ENCODE measurements around the gene PDXDC1. TPM values are rescaled to one million over a fixed set of nuclear protein-coding genes. Genes with fewer than 3 reads are reported as not detected.

PDXDC1 gene
- total and polyA plus RNA-seq, 2 donors (not counting 1 experiment from before 2014, with no cell fraction given), result 48.1 to 103 TPM

- POLR2A ChIA-PET, result interaction anchor here (0.6 kb wide), 1 partner anchor 40 kb away, joined by 3 read pairs; no protein-coding TSS in a partner anchor
- 100% methylated on average over 6 of the region's 13 CpGs for WGBS (ENCODE audit: insufficient coverage)
Measured at GRCh38 chr16:15032547-15033308, 57.9 kb downstream of the PDXDC1 start.

More at GRCh38 chr16:15032547-15033308, 57.9 kb downstream of the PDXDC1 start:
- DNase-seq (no peak), ATAC-seq (ENCODE audit: low read depth) (no peak)
- Histone ChIP-seq H3K4me1 (ENCODE audit: control insufficient read depth in 2 of 2, insufficient read depth in 2 of 2, low read length in 2 of 2) (no peaks in the 10 kb centered on the region), H4K20me1 (ENCODE audit: control insufficient read depth, insufficient read depth, low read length, poor library complexity, severe bottlenecking) (no peaks in the 10 kb centered on the region), H3K4me3 (ENCODE audit: control extremely low read depth in 1 of 5, extremely low read depth in 1 of 5, insufficient read depth in 1 of 5, low read depth in 2 of 5, low read length in 4 of 5) (no peak overlapping the region), H3K9me3 (ENCODE audit: control extremely low read depth in 1 of 3, control insufficient read depth in 2 of 3, insufficient read depth in 1 of 3, low read length in 2 of 3) (no peaks in the 10 kb centered on the region), H3K27me3 (replicated peaks in 1 of 4; ENCODE audit: control extremely low read depth in 1 of 4, control insufficient read depth in 3 of 4, insufficient read depth in 4 of 4, low read length in 3 of 4) (no peaks in the 10 kb centered on the region), H3K36me3 (replicated peaks in 1 of 2; ENCODE audit: control extremely low read depth in 1 of 2, control insufficient read depth in 1 of 2, extremely low read depth in 1 of 2, insufficient read depth in 2 of 2, low read length in 1 of 2) (peaks cover 10 to 85% of the 10 kb centered on the region in 2 experiments), H3K4me2 (replicated peaks; ENCODE audit: low read depth, low read length, poor library complexity, severe bottlenecking) (no peak overlapping the region), H3K9ac (ENCODE audit: low read length) (no peak overlapping the region), H3K27ac (ENCODE audit: low read length in 2 of 2) (no peak overlapping the region), H3K79me2 (ENCODE audit: control insufficient read depth, insufficient read depth, low read length) (no peaks in the 10 kb centered on the region), H2AFZ (ENCODE audit: insufficient read depth, low read depth, low read length, poor library complexity, severe bottlenecking) (no peak overlapping the region)
- CTCF ChIA-PET, result no interaction called here
- no peaks in the 10 kb centered on the region for H3K4me1 Mint-ChIP-seq
- TF ChIP-seq EZH2 (IDR thresholded peaks at IDR 0.05; ENCODE audit: borderline replicate concordance, insufficient read depth, low read depth, low read length, poor library complexity, severe bottlenecking) (no peak), CTCF (IDR thresholded peaks at IDR 0.05) (no peak)
- H3K27me3 Mint-ChIP-seq, result no peaks in the 10 kb centered on the region
- intact Hi-C loops (cut with micrococcal nuclease), result no loop called here
- H3K4me3 Mint-ChIP-seq, result no peak overlapping the region
- no peaks in the 10 kb centered on the region for H3K9me3 Mint-ChIP-seq (ENCODE audit: insufficient read depth)
- H3K27ac Mint-ChIP-seq, result no peak overlapping the region

All from B cell (primary cell).